Neural progenitor cell (in vitro differentiated cells): ENCODE results near the gene CD320. TPM values are rescaled to one million over a fixed set of nuclear protein-coding genes. Genes with fewer than 3 reads are reported as not detected.
"Not testable (repeated sequence)": the region's sequence is repeated elsewhere in the genome, so short reads cannot be mapped to it uniquely, and the experiment has no call there.

Experiments used
- DNase-seq: peaks from one replicate; pipeline ENCODE4 v3.0.0-alpha.2; 2016; ENCODE audit warnings: low spot score
- H2AFZ ChIP-seq: fragments of 200-600 bp; sonication (generic); replicated peaks from 2 replicates; pipeline ENCODE4 v1.6.1; 2016; ENCODE audit warnings: antibody characterized with exemption
- H3F3A ChIP-seq: fragments of 200-600 bp; sonication (generic); 2 replicates; pipeline ENCODE4 v1.6.1; 2016; ENCODE audit warnings: antibody characterized with exemption, low read depth
- H3K27ac ChIP-seq: fragments of 200-600 bp; sonication (generic); 2 replicates; pipeline ENCODE4 v1.5.1; 2016; ENCODE audit warnings: mild to moderate bottlenecking
- H3K27me3 ChIP-seq: fragments of 200-600 bp; sonication (generic); 2 replicates; pipeline ENCODE4 v1.6.1; 2016; ENCODE audit warnings: mild to moderate bottlenecking, moderate library complexity
- H3K36me3 ChIP-seq: fragments of 200-600 bp; sonication (generic); 2 replicates; pipeline ENCODE4 v1.5.1; 2016
- H3K4me1 ChIP-seq: fragments of 200-600 bp; sonication (generic); 2 replicates; pipeline ENCODE4 v1.6.1; 2016; ENCODE audit warnings: mixed run types
- H3K4me2 ChIP-seq: fragments of 200-600 bp; sonication (generic); 2 replicates; pipeline ENCODE4 v1.6.1; 2016
- H3K4me3 ChIP-seq: fragments of 200-600 bp; sonication (generic); 2 replicates; pipeline ENCODE4 v1.5.1; 2016
- H3K79me2 ChIP-seq: fragments of 200-600 bp; sonication (generic); 2 replicates; pipeline ENCODE4 v1.6.1; 2016; ENCODE audit warnings: low read depth
- H3K9ac ChIP-seq: fragments of 200-600 bp; sonication (generic); 2 replicates; pipeline ENCODE4 v1.6.1; 2016
- H3K9me3 ChIP-seq: fragments of 200-600 bp; sonication (generic); 2 replicates; pipeline ENCODE4 v1.5.1; 2016; ENCODE audit warnings: low read depth
- H4K20me1 ChIP-seq: fragments of 200-600 bp; sonication (generic); 2 replicates; pipeline ENCODE4 v1.6.1; 2016; ENCODE audit warnings: low read depth
- H3K27ac Mint-ChIP-seq: 3 replicates; pipeline ENCODE4 v1.8.0; 2021; ENCODE audit warnings: mixed read lengths
- H3K27me3 Mint-ChIP-seq: 2 replicates; pipeline ENCODE4 v1.8.0; 2022; ENCODE audit warnings: low read depth, mild to moderate bottlenecking, inconsistent platforms, moderate library complexity, mixed read lengths; ENCODE audit not compliant: insufficient read depth
- H3K36me3 Mint-ChIP-seq: 3 replicates; pipeline ENCODE4 v1.8.0; 2021; ENCODE audit warnings: mixed read lengths
- H3K4me1 Mint-ChIP-seq: 3 replicates; pipeline ENCODE4 v1.8.0; 2021; ENCODE audit warnings: mixed read lengths
- H3K4me3 Mint-ChIP-seq: 3 replicates; pipeline ENCODE4 v1.8.0; 2021; ENCODE audit warnings: mild to moderate bottlenecking, moderate library complexity, mixed read lengths
- H3K9me3 Mint-ChIP-seq: 3 replicates; pipeline ENCODE4 v1.8.0; 2020; ENCODE audit warnings: mixed read lengths
- EZH2 ChIP-seq: fragments of 200-600 bp; sonication (generic); IDR thresholded peaks from 2 replicates; pipeline ENCODE4 v1.6.1; 2017; ENCODE audit warnings: antibody characterized with exemption, mild to moderate bottlenecking, moderate library complexity
- EZH2phosphoT487 ChIP-seq: fragments of 200-600 bp; sonication (generic); IDR thresholded peaks from 2 replicates; pipeline ENCODE4 v1.6.1; 2017; ENCODE audit warnings: antibody characterized with exemption
- total RNA-seq: library from RNA; depleted of rRNA; stranded (reverse); fragments of >200 nt; gene quantifications from 2 replicates; pipeline ENCODE4 v1.2.3, GENCODE V29; 2015; ENCODE audit warnings: low replicate concordance
- TF ChIP-seq, protein P1 (sequence below): fragments of 200-600 bp; sonication (generic); IDR thresholded peaks from 2 replicates; pipeline ENCODE4 v1.5.1; 2017; ENCODE audit warnings: antibody characterized with exemption, mild to moderate bottlenecking

Gene CD320
- total RNA-seq, 1 donor from 2014 or later: 22.4 TPM

DNA sequence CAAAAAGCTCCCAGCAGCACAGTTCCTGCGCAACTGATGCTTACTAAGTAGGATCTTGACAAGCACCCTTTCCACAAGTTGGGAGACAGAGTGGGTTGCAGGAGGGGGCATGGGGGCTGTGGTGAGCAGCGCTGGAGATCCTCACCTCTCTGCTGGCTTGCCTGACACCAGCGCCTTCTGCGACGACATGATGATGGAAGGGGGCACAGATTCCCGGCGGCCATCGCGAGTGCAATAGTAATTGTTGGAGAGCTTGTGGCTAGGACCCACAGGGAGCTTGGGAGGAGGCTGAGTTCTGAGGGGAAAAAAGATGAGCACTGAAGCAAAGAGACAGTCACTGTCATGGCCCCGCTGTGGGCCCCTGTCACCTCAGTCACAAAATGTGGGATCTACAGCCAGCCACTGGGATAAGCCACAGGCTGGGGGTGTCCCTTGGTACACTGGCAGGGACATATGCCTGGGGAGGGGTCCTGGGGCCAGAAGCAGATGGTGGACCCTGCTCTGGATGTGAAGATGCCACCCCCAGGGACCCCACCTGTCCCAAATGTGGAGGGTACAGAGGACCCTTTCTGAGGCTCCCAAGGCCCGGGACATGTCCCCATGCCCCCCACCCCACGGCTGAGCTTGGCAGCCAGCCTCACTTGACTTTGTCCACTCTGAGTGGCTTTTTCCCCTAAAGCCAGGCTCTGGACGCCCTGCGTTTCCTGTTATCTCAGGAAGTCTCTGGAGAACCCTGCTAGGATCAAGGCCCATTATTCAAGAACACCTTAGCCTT, 8.4 kb upstream of the CD320 start:
- Histone ChIP-seq H3K36me3 (no peaks in the 10 kb centered on the region), H3K27ac (no peak overlapping the region), H3K79me2 (peaks cover 28% of the 10 kb centered on the region), H4K20me1 (peaks cover 5% of the 10 kb centered on the region), H3K4me3 (no peak overlapping the region), H3K4me2 (no peak overlapping the region), H3K4me1 (peaks cover 7% of the 10 kb centered on the region), H3K9me3 (no peaks in the 10 kb centered on the region), H3F3A (peaks cover 3% of the 10 kb centered on the region), H3K9ac (no peak overlapping the region), H3K27me3 (no peaks in the 10 kb centered on the region), H2AFZ (no peak overlapping the region)
- Mint-ChIP-seq H3K27ac (no peak overlapping the region), H3K27me3 (no peaks in the 10 kb centered on the region), H3K9me3 (no peaks in the 10 kb centered on the region), H3K36me3 (peaks cover 2% of the 10 kb centered on the region), H3K4me1 (peaks cover 8% of the 10 kb centered on the region), H3K4me3 (no peak overlapping the region)
- TF ChIP-seq, protein P1, sequence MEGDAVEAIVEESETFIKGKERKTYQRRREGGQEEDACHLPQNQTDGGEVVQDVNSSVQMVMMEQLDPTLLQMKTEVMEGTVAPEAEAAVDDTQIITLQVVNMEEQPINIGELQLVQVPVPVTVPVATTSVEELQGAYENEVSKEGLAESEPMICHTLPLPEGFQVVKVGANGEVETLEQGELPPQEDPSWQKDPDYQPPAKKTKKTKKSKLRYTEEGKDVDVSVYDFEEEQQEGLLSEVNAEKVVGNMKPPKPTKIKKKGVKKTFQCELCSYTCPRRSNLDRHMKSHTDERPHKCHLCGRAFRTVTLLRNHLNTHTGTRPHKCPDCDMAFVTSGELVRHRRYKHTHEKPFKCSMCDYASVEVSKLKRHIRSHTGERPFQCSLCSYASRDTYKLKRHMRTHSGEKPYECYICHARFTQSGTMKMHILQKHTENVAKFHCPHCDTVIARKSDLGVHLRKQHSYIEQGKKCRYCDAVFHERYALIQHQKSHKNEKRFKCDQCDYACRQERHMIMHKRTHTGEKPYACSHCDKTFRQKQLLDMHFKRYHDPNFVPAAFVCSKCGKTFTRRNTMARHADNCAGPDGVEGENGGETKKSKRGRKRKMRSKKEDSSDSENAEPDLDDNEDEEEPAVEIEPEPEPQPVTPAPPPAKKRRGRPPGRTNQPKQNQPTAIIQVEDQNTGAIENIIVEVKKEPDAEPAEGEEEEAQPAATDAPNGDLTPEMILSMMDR: no peak
- TF ChIP-seq EZH2phosphoT487 (no peak), EZH2 (no peak)
- DNase-seq: no peak

DNA sequence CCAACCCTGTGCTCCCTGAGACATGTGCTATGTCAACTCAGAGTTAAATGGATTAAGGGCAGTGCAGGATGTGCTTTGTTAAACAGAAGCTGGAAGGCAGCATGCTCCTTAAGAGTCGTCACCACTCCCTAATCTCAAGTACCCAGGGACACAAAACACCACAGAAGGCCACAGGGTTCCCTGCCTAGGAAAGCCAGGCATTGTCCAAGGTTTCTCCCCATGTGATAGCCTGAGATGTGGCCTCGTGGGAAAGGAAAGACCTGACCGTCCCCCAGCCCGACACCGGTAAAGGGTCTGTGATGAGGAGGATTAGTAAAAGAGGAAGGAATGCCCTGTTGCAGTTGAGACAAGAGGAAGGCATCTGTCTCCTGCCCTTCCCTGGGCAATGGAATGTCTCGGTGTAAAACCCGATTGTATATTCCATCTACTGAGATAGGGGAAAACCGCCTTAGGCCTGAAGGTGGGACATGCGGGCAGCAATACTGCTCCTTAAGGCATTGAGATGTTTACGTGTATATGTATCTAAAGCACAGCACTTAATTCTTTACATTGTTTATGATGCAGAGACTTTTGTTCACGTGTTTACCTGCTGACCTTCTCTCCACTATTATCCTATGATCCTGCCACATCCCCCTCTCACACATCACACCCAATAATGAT, 7.0 kb upstream of the CD320 start:
- H3K4me1 Mint-ChIP-seq, H3K36me3 ChIP-seq, H3K4me3 ChIP-seq, H3K27ac ChIP-seq, DNase-seq, H3K36me3 Mint-ChIP-seq, H4K20me1 ChIP-seq, H3F3A ChIP-seq, H3K4me2 ChIP-seq, H3K27ac Mint-ChIP-seq, H3K9me3 ChIP-seq, H3K9ac ChIP-seq, H3K27me3 ChIP-seq, H3K4me1 ChIP-seq, H2AFZ ChIP-seq, H3K4me3 Mint-ChIP-seq, H3K9me3 Mint-ChIP-seq, H3K27me3 Mint-ChIP-seq: not testable (repeated sequence)
- H3K79me2 ChIP-seq: peaks cover 16% of the 10 kb centered on the region

DNA sequence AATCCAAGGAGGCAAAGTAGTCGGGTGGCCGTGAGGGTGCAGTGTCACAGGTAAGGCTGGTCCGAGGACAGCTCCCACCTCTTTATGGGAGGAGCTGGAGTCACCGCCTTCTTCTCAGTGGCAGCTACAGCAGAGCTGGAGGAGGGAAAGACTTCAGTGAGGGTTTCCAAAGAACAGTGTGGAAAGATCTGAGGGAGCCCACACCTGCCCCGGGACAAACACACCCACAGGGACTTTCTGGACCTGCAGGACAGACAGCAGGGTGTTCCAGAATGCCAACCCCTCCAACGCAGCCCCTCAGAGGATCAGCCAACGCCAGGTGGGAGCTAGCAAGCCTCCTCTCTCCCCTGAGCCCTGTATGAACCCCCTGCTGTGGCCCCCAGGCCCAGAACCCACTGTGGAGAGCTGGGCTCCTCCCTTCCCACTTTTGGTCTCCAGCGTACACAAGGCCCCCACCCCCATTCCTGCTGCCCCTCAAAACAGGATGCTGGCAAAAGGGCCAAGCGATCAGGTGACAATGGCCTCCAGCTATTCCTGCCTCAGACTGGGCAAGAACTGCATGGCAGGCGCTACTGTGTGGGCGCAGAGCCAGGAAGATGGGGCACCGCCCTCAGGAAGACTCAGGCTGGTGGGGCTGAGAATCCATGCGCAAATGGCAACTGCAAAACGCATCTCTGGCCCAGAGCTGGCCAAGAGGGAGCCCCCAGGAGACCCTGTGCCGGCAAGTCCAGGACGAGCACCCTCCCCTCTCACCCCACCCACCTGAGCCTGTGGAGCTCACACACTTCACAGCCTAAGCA, 3.5 kb upstream of the CD320 start:
- peaks cover 10% of the 10 kb centered on the region for H3K4me1 ChIP-seq
- H3K27me3 ChIP-seq: no peaks in the 10 kb centered on the region
- H3K4me3 Mint-ChIP-seq: no peak overlapping the region
- no peak overlapping the region for H3K27ac Mint-ChIP-seq
- no peak for DNase-seq
- H3K9me3 ChIP-seq: no peaks in the 10 kb centered on the region
- H3F3A ChIP-seq: peaks cover 14% of the 10 kb centered on the region
- peaks cover 12% of the 10 kb centered on the region for H3K79me2 ChIP-seq
- peaks cover 7% of the 10 kb centered on the region for H3K27me3 Mint-ChIP-seq
- peaks cover 4% of the 10 kb centered on the region for H3K36me3 Mint-ChIP-seq
- H3K4me3 ChIP-seq: no peak overlapping the region
- H3K9ac ChIP-seq: no peak overlapping the region
- no peaks in the 10 kb centered on the region for H3K9me3 Mint-ChIP-seq
- H3K27ac ChIP-seq: no peak overlapping the region
- TF ChIP-seq EZH2 (no peak), EZH2phosphoT487 (no peak)
- TF ChIP-seq, protein P1: no peak
- no peak overlapping the region for H3K4me2 ChIP-seq
- peaks cover 7% of the 10 kb centered on the region for H4K20me1 ChIP-seq
- H2AFZ ChIP-seq: no peak overlapping the region
- peaks cover 16% of the 10 kb centered on the region for H3K4me1 Mint-ChIP-seq
- no peaks in the 10 kb centered on the region for H3K36me3 ChIP-seq
